PC-3 (cell line): ENCODE data around the gene PKD1L1.

Source experiments
- CTCF ChIP-seq: fragments of 300-600 bp; sonication (generic); conservative IDR thresholded peaks from 2 replicates; pipeline ENCODE4 v1.5.1; 2017; ENCODE audit warnings: antibody characterized with exemption, low read depth, mild to moderate bottlenecking, low read length
- EZH2phosphoT487 ChIP-seq: fragments of 300-600 bp; sonication (generic); IDR thresholded peaks from 2 replicates; pipeline ENCODE4 v1.6.1; 2018; ENCODE audit warnings: mild to moderate bottlenecking, antibody characterized with exemption, low read length, borderline replicate concordance

GRCh38 chr7:47873762-47874161 lies 74.5 kb downstream of the PKD1L1 start:
- TF ChIP-seq CTCF (no peak), EZH2phosphoT487 (no peak)
